H9 (cell line): ENCODE measurements around the gene UQCC2. TPM values are rescaled to one million over a fixed set of nuclear protein-coding genes. Genes with fewer than 3 reads are reported as not detected.

ENCODE experiments used
- DNase-seq: peaks from one replicate; pipeline ENCODE4 v3.0.0-alpha.2; 2017
- H2AFZ ChIP-seq: one replicate; pipeline ENCODE4 v1.6.1; 2013; ENCODE audit warnings: mild to moderate bottlenecking, low read length, control low read depth, moderate library complexity
- H2AK5ac ChIP-seq: 2 replicates; pipeline ENCODE4 v1.6.1; 2013; ENCODE audit warnings: low read length, control low read depth, mixed read lengths; ENCODE audit not compliant: insufficient read length
- H2BK120ac ChIP-seq: one replicate; pipeline ENCODE4 v1.6.1; 2013; ENCODE audit warnings: low read depth, mild to moderate bottlenecking, low read length, control low read depth, inconsistent platforms; ENCODE audit not compliant: poor library complexity, severe bottlenecking
- H2BK12ac ChIP-seq: 2 replicates; pipeline ENCODE4 v1.6.1; 2013; ENCODE audit warnings: low read length, control low read depth, mixed read lengths, low read depth; ENCODE audit not compliant: insufficient read length
- H2BK15ac ChIP-seq: 2 replicates; pipeline ENCODE4 v1.6.1; 2013; ENCODE audit warnings: low read depth, low read length, control low read depth
- H2BK20ac ChIP-seq: one replicate; pipeline ENCODE4 v1.6.1; 2013; ENCODE audit warnings: low read depth, mild to moderate bottlenecking, low read length, control low read depth, inconsistent platforms; ENCODE audit not compliant: poor library complexity, severe bottlenecking
- H2BK5ac ChIP-seq: 2 replicates; pipeline ENCODE4 v1.6.1; 2013; ENCODE audit warnings: low read length, control low read depth, mixed read lengths; ENCODE audit not compliant: insufficient read length
- H3K14ac ChIP-seq: 2 replicates; pipeline ENCODE4 v1.6.1; 2013; ENCODE audit warnings: low read length, control low read depth; ENCODE audit not compliant: insufficient read depth
- H3K18ac ChIP-seq: 2 replicates; pipeline ENCODE4 v1.6.1; 2013; ENCODE audit warnings: low read depth, mild to moderate bottlenecking, mixed read lengths, low read length, control low read depth; ENCODE audit not compliant: insufficient read length
- H3K23ac ChIP-seq: 2 replicates; pipeline ENCODE4 v1.6.1; 2013; ENCODE audit warnings: low read length, control low read depth, mixed read lengths, low read depth; ENCODE audit not compliant: insufficient read length
- H3K23me2 ChIP-seq: 2 replicates; pipeline ENCODE4 v1.6.1; 2013; ENCODE audit warnings: low read depth, mild to moderate bottlenecking, mixed read lengths, low read length, control low read depth; ENCODE audit not compliant: insufficient read length, poor library complexity, severe bottlenecking
- H3K27ac ChIP-seq: 2 replicates; pipeline ENCODE4 v1.5.1; 2013; ENCODE audit warnings: low read length, control low read depth, mixed read lengths, low read depth; ENCODE audit not compliant: insufficient read length
- H3K27me3 ChIP-seq: 2 replicates; pipeline ENCODE4 v1.6.1; 2013; ENCODE audit warnings: low read length, control low read depth, inconsistent platforms; ENCODE audit not compliant: insufficient read depth
- H3K4ac ChIP-seq: 2 replicates; pipeline ENCODE4 v1.6.1; 2013; ENCODE audit warnings: low read depth, mild to moderate bottlenecking, control low read depth, inconsistent platforms, low read length, moderate library complexity
- H3K4me1 ChIP-seq: 2 replicates; pipeline ENCODE4 v1.6.1; 2013; ENCODE audit warnings: low read length, control low read depth, inconsistent platforms; ENCODE audit not compliant: insufficient read depth
- H3K4me2 ChIP-seq: 2 replicates; pipeline ENCODE4 v1.6.1; 2013; ENCODE audit warnings: low read length, control low read depth, mixed read lengths; ENCODE audit not compliant: insufficient read length, insufficient read depth
- H3K56ac ChIP-seq: 2 replicates; pipeline ENCODE4 v1.6.1; 2013; ENCODE audit warnings: low read depth, mild to moderate bottlenecking, mixed read lengths, low read length, control low read depth; ENCODE audit not compliant: insufficient read length
- H3K79me1 ChIP-seq: 2 replicates; pipeline ENCODE4 v1.6.1; 2013; ENCODE audit warnings: low read depth, mild to moderate bottlenecking, moderate library complexity, low read length, control low read depth, inconsistent platforms; ENCODE audit not compliant: insufficient read depth, poor library complexity, severe bottlenecking
- H3K79me2 ChIP-seq: 2 replicates; pipeline ENCODE4 v1.6.1; 2013; ENCODE audit warnings: low read length, control low read depth, inconsistent platforms; ENCODE audit not compliant: insufficient read depth
- H3K9ac ChIP-seq: 2 replicates; pipeline ENCODE4 v1.6.1; 2013; ENCODE audit warnings: low read length, control low read depth, mixed read lengths; ENCODE audit not compliant: insufficient read length; ENCODE audit errors: extremely low read depth
- H3K9me3 ChIP-seq: one replicate; pipeline ENCODE4 v1.6.1; 2013; ENCODE audit warnings: low read depth, low read length, inconsistent platforms; ENCODE audit not compliant: control insufficient read depth
- H3T11ph ChIP-seq: one replicate; pipeline ENCODE4 v1.6.1; 2013; ENCODE audit warnings: mild to moderate bottlenecking, low read length, control low read depth, inconsistent platforms
- H4K20me1 ChIP-seq: one replicate; pipeline ENCODE4 v1.6.1; 2013; ENCODE audit not compliant: control insufficient read depth, insufficient read length, insufficient read depth
- H4K5ac ChIP-seq: 2 replicates; pipeline ENCODE4 v1.6.1; 2013; ENCODE audit warnings: low read depth, mild to moderate bottlenecking, mixed read lengths, low read length, control low read depth; ENCODE audit not compliant: insufficient read length
- H4K8ac ChIP-seq: replicated peaks from 2 replicates; pipeline ENCODE4 v1.6.1; 2013; ENCODE audit warnings: low read length, control low read depth, mixed read lengths, low read depth; ENCODE audit not compliant: insufficient read length
- H4K91ac ChIP-seq: 2 replicates; pipeline ENCODE4 v1.6.1; 2013; ENCODE audit warnings: low read depth, mild to moderate bottlenecking, moderate library complexity, mixed read lengths, low read length, control low read depth; ENCODE audit not compliant: insufficient read length
- H3K27ac Mint-ChIP-seq, 3 experiments: 2 replicates in 2 of 3; 3 replicates in 1 of 3; pipeline ENCODE4 v1.8.0; 2020 to 2021; ENCODE audit warnings: mixed read lengths in 3 of 3, mild to moderate bottlenecking in 1 of 3, moderate library complexity in 1 of 3
- H3K27me3 Mint-ChIP-seq: 2 replicates; pipeline ENCODE4 v1.8.0; 2021; ENCODE audit warnings: low read depth, mild to moderate bottlenecking, moderate library complexity, mixed read lengths
- H3K36me3 Mint-ChIP-seq, 3 experiments: 2 replicates in 2 of 3; 3 replicates in 1 of 3; pipeline ENCODE4 v1.8.0; 2020 to 2021; ENCODE audit warnings: low read depth in 3 of 3, mixed read lengths in 3 of 3; ENCODE audit not compliant: insufficient read depth in 1 of 3
- H3K4me1 Mint-ChIP-seq, 2 experiments: 2 replicates each; pipeline ENCODE4 v1.8.0; 2020; ENCODE audit warnings: mixed read lengths in 2 of 2
- H3K4me3 Mint-ChIP-seq, 2 experiments: 2 replicates in 1 of 2; 3 replicates in 1 of 2; pipeline ENCODE4 v1.8.0; 2020 to 2021; ENCODE audit warnings: mild to moderate bottlenecking in 2 of 2, mixed read lengths in 2 of 2, moderate library complexity in 1 of 2
- H3K9me3 Mint-ChIP-seq, 2 experiments: 2 replicates in 1 of 2; 3 replicates in 1 of 2; pipeline ENCODE4 v1.8.0; 2020; ENCODE audit warnings: mild to moderate bottlenecking in 2 of 2, mixed read lengths in 2 of 2, moderate library complexity in 1 of 2
- WGBS: extraction: QIAGEN DNeasy Blood & Tissue Kit; methylation state at CpG from one replicate; pipeline ENCODE4 v1.1.7; 2013; ENCODE audit warnings: missing lambda C conversion rate, low lambda C conversion rate, mixed read lengths; ENCODE audit not compliant: insufficient read length; ENCODE audit errors: extremely low coverage; 5-methylcytosine and 5-hydroxymethylcytosine counted together
- total RNA-seq: library from RNA; stranded (reverse); gene quantifications from 2 replicates; pipeline ENCODE4 v1.2.1, GENCODE V29; 2021
- TF ChIP-seq, protein P1 (sequence below): fragments of 200-600 bp; sonication (generic); conservative IDR thresholded peaks from 3 replicates; pipeline ENCODE4 v1.8.0; 2021; ENCODE audit warnings: antibody characterized with exemption, mild to moderate bottlenecking

The UQCC2 gene
- total RNA-seq, 1 experiment from 2014 or later: 140 TPM

DNA sequence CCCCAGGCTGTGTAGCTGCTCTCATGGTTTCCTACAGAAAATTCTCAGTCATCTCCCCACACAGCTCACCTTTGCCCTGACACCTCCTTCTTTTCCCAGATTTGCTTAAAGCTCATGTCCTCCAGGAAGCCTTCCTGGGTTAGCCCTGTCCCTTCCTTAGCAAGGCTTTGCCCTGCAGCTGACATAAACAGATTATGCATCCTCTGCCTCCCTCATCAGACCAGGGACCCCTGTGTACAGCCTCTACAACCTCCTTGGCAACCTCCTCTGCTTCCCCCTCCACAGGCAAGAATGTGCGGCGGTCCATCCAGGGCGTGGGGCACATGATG lies 39.8 kb downstream of the UQCC2 start:
- H4K20me1 ChIP-seq: no peaks in the 10 kb centered on the region
- no peaks in the 10 kb centered on the region for H3K9me3 ChIP-seq
- H2AK5ac ChIP-seq: no peak overlapping the region
- H3K79me2 ChIP-seq: no peaks in the 10 kb centered on the region
- no peak overlapping the region for H4K8ac ChIP-seq
- H3K79me1 ChIP-seq: no peaks in the 10 kb centered on the region
- DNase-seq: no peak
- H2BK120ac ChIP-seq: no peak overlapping the region
- no peak overlapping the region for H3K4me2 ChIP-seq
- H3K56ac ChIP-seq: no peak overlapping the region
- no peak overlapping the region for H2BK15ac ChIP-seq
- H3K9ac ChIP-seq: no peak overlapping the region
- Mint-ChIP-seq H3K36me3 (peaks cover 26 to 79% (median 53%) of the 10 kb centered on the region in 3 experiments), H3K27ac (peak overlapping the region in 2 of 3 experiments; percentile 28 to 37; a peak in 4 of 7 replicates), H3K4me1 (peaks cover 0 to 11% of the 10 kb centered on the region in 2 experiments; a peak in 2 of 4 replicates), H3K27me3 (no peaks in the 10 kb centered on the region; the same call in 1 of the 2 replicates), H3K9me3 (no peaks in the 10 kb centered on the region), H3K4me3 (no peak overlapping the region)
- H4K91ac ChIP-seq: no peak overlapping the region
- no CpG with 5 or more reads among the region's 3 CpGs for WGBS
- no peak overlapping the region for H3K4ac ChIP-seq
- no peak overlapping the region for H3K27ac ChIP-seq
- no peak overlapping the region for H3K14ac ChIP-seq
- no peaks in the 10 kb centered on the region for H3K4me1 ChIP-seq
- no peak overlapping the region for H2BK5ac ChIP-seq
- H3K23ac ChIP-seq: no peak overlapping the region
- TF ChIP-seq, protein P1, sequence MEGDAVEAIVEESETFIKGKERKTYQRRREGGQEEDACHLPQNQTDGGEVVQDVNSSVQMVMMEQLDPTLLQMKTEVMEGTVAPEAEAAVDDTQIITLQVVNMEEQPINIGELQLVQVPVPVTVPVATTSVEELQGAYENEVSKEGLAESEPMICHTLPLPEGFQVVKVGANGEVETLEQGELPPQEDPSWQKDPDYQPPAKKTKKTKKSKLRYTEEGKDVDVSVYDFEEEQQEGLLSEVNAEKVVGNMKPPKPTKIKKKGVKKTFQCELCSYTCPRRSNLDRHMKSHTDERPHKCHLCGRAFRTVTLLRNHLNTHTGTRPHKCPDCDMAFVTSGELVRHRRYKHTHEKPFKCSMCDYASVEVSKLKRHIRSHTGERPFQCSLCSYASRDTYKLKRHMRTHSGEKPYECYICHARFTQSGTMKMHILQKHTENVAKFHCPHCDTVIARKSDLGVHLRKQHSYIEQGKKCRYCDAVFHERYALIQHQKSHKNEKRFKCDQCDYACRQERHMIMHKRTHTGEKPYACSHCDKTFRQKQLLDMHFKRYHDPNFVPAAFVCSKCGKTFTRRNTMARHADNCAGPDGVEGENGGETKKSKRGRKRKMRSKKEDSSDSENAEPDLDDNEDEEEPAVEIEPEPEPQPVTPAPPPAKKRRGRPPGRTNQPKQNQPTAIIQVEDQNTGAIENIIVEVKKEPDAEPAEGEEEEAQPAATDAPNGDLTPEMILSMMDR: no peak
- H2BK20ac ChIP-seq: no peak overlapping the region
- no peaks in the 10 kb centered on the region for H3K27me3 ChIP-seq
- no peak overlapping the region for H2BK12ac ChIP-seq
- H3T11ph ChIP-seq: no peak overlapping the region
- H3K18ac ChIP-seq: no peak overlapping the region
- no peak overlapping the region for H2AFZ ChIP-seq
- no peaks in the 10 kb centered on the region for H3K23me2 ChIP-seq
- H4K5ac ChIP-seq: no peak overlapping the region
